CD4-positive, alpha-beta T cell (primary cell): ENCODE data around the gene RIGI. TPM values are rescaled to one million over a fixed set of nuclear protein-coding genes. Genes with fewer than 3 reads are reported as not detected.

ENCODE experiments used
- ATAC-seq: fragments of 200-7000 bp; cut with Tn5 transposase; one replicate; pipeline ENCODE4 v1.10.0; 2022; ENCODE audit warnings: mild to moderate bottlenecking; ENCODE audit not compliant: poor library complexity
- CTCF ChIA-PET: fragments of 350-600 bp; sonication (Branson Sonifier 250); formaldehyde crosslinking; loops from one replicate; lab custom pipeline; 2021; ENCODE audit warnings: antibody characterized with exemption, inconsistent platforms; lab: Charles Lee
- POLR2A ChIA-PET: fragments of 350-600 bp; sonication (Branson Sonifier 250); formaldehyde crosslinking; loops from one replicate; lab custom pipeline; 2021; ENCODE audit warnings: antibody characterized with exemption, inconsistent platforms; lab: Charles Lee
- DNase-seq, 14 experiments: peaks; one replicate each; pipeline ENCODE4 v3.0.0-alpha.2; 2013 to 2020; ENCODE audit warnings: mixed read lengths in 2 of 14
- H3K27ac ChIP-seq, 2 donors: one replicate each; pipeline versions ENCODE4 v1.5.1 to v1.7.0; 2013; ENCODE audit warnings: low read length in 2 of 2, low read depth in 1 of 2, mild to moderate bottlenecking in 1 of 2
- H3K27me3 ChIP-seq, 2 experiments: 1 replicate in 1 of 2; 2 replicates in 1 of 2; pipeline versions ENCODE4 v1.6.1 to v1.7.0; 2013; ENCODE audit warnings: low read length in 2 of 2, control low read depth in 1 of 2, mild to moderate bottlenecking in 1 of 2, moderate library complexity in 1 of 2; ENCODE audit not compliant: insufficient read depth in 2 of 2, control insufficient read depth in 1 of 2
- H3K36me3 ChIP-seq: one replicate; pipeline ENCODE4 v1.6.1; 2013; ENCODE audit warnings: low read length, control low read depth; ENCODE audit not compliant: insufficient read depth
- H3K4me1 ChIP-seq: one replicate; pipeline ENCODE4 v1.6.1; 2013; ENCODE audit warnings: low read length, control low read depth; ENCODE audit not compliant: insufficient read depth
- H3K4me3 ChIP-seq: one replicate; pipeline ENCODE4 v1.5.1; 2013; ENCODE audit warnings: mild to moderate bottlenecking, low read length, moderate library complexity
- H3K9me3 ChIP-seq, 2 experiments: 1 replicate in 1 of 2; 2 replicates in 1 of 2; pipeline versions ENCODE4 v1.6.1 to v1.7.0; 2013; ENCODE audit warnings: low read length in 2 of 2, mild to moderate bottlenecking in 2 of 2, control low read depth in 1 of 2, moderate library complexity in 1 of 2; ENCODE audit not compliant: control insufficient read depth in 1 of 2, insufficient read depth in 1 of 2
- H3K27ac Mint-ChIP-seq: one replicate; pipeline ENCODE4 v1.8.0; 2020; ENCODE audit warnings: mixed read lengths
- H3K27me3 Mint-ChIP-seq: one replicate; pipeline ENCODE4 v1.8.0; 2021; ENCODE audit warnings: mixed read lengths
- H3K36me3 Mint-ChIP-seq: one replicate; pipeline ENCODE4 v1.8.0; 2021; ENCODE audit warnings: low read depth, mixed read lengths
- H3K4me1 Mint-ChIP-seq: one replicate; pipeline ENCODE4 v1.8.0; 2021; ENCODE audit warnings: low read depth, mixed read lengths
- H3K4me3 Mint-ChIP-seq: one replicate; pipeline ENCODE4 v1.8.0; 2020; ENCODE audit warnings: mild to moderate bottlenecking, mixed read lengths
- H3K9me3 Mint-ChIP-seq: one replicate; pipeline ENCODE4 v1.8.0; 2020; ENCODE audit warnings: mixed read lengths
- intact Hi-C, 2 experiments: fragments of 100-400 bp; cut with DNase I in 1 of 2; cut with micrococcal nuclease in 1 of 2; formaldehyde crosslinking; loops; one replicate each; pipeline versions ENCODE4 v1.15.1 to v1.9.0; 2023 to 2025; cut with DNase I, micrococcal nuclease
- total RNA-seq, 174 experiments: library from RNA in 2 of 174; stranded (reverse) in 2 of 174; gene quantifications; one replicate each; pipeline ENCODE4 v1.2.3 and lab custom pipeline; 2021 to 2026
- TF ChIP-seq, protein P1 (sequence below): fragments of 200-600 bp; IDR thresholded peaks from one replicate; pipeline ENCODE4 v1.8.0; 2022; ENCODE audit warnings: antibody characterized with exemption, mild to moderate bottlenecking

The RIGI gene
- total RNA-seq, 2 experiments from 2014 or later, result 4.9 to 5.0 TPM

DNA sequence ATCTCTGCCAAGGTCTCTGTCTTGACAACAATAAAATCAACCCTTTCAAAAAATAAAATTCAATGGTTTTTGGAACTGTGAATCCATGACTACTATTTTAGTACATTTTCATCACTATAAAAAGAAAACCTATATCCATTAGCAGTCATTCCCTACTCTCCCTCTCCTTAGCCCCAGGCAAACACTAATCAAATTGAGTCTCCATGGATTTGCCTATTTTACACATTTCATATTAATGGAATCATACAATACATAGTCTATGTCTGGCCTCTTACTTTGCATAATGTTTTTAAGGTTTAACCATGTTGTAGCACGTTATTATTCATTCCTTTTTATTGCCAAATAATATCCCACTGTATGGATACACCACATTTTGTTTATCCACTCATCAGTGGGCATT lies 24.1 kb downstream of the RIGI start:
- no peak overlapping the region for H3K27ac Mint-ChIP-seq
- intact Hi-C loops, result no loop called here

GRCh38 chr9:32500768-32501167 lies 25.2 kb downstream of the RIGI start:
- POLR2A ChIA-PET, result no interaction called here
- TF ChIP-seq, protein P1, sequence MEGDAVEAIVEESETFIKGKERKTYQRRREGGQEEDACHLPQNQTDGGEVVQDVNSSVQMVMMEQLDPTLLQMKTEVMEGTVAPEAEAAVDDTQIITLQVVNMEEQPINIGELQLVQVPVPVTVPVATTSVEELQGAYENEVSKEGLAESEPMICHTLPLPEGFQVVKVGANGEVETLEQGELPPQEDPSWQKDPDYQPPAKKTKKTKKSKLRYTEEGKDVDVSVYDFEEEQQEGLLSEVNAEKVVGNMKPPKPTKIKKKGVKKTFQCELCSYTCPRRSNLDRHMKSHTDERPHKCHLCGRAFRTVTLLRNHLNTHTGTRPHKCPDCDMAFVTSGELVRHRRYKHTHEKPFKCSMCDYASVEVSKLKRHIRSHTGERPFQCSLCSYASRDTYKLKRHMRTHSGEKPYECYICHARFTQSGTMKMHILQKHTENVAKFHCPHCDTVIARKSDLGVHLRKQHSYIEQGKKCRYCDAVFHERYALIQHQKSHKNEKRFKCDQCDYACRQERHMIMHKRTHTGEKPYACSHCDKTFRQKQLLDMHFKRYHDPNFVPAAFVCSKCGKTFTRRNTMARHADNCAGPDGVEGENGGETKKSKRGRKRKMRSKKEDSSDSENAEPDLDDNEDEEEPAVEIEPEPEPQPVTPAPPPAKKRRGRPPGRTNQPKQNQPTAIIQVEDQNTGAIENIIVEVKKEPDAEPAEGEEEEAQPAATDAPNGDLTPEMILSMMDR, result no peak
- Mint-ChIP-seq H3K9me3 (no peaks in the 10 kb centered on the region), H3K36me3 (peaks cover 64% of the 10 kb centered on the region), H3K4me1 (peaks cover 14% of the 10 kb centered on the region), H3K27ac (no peak overlapping the region), H3K4me3 (no peak overlapping the region), H3K27me3 (no peaks in the 10 kb centered on the region)
- no peaks in the 10 kb centered on the region for H3K4me1 ChIP-seq
- CTCF ChIA-PET, result interaction anchor here (0.9 kb wide), 1 partner anchor 9 kb away, joined by 3 read pairs; no protein-coding TSS in a partner anchor
- intact Hi-C loops, result no loop called here
- no peak for DNase-seq
- ATAC-seq, result no peak
- H3K9me3 ChIP-seq, result no peaks in the 10 kb centered on the region
- peaks cover 54% of the 10 kb centered on the region for H3K36me3 ChIP-seq
- no peaks in the 10 kb centered on the region for H3K27me3 ChIP-seq
- H3K27ac ChIP-seq, result no peak overlapping the region
- H3K4me3 ChIP-seq, result no peak overlapping the region

More for the DNA sequence above, 24.1 kb downstream of the RIGI start:
- no peaks in the 10 kb centered on the region for H3K9me3 ChIP-seq
- H3K27ac ChIP-seq, result no peak overlapping the region
- no peaks in the 10 kb centered on the region for H3K27me3 ChIP-seq
- no peaks in the 10 kb centered on the region for H3K9me3 Mint-ChIP-seq
- H3K36me3 ChIP-seq, result peaks cover 45% of the 10 kb centered on the region
- DNase-seq (no peak), ATAC-seq (no peak)
- H3K4me3 ChIP-seq, result no peak overlapping the region
- H3K4me1 ChIP-seq, result no peaks in the 10 kb centered on the region
- TF ChIP-seq, protein P1, result no peak
- CTCF ChIA-PET, result no interaction called here
- no peak overlapping the region for H3K4me3 Mint-ChIP-seq
- POLR2A ChIA-PET, result no interaction called here
- H3K27me3 Mint-ChIP-seq, result no peaks in the 10 kb centered on the region
- peaks cover 53% of the 10 kb centered on the region for H3K36me3 Mint-ChIP-seq
- peaks cover 14% of the 10 kb centered on the region for H3K4me1 Mint-ChIP-seq

- intact Hi-C loops, result no loop called here
- no peaks in the 10 kb centered on the region for H3K27me3 Mint-ChIP-seq
- CTCF ChIA-PET, result interaction anchor here (1.2 kb wide), 1 partner anchor 11 kb away, joined by 3 read pairs; no protein-coding TSS in a partner anchor
Observed at GRCh38 chr9:32497921-32498320, 28.1 kb downstream of the RIGI start.

More at GRCh38 chr9:32497921-32498320, 28.1 kb downstream of the RIGI start:
- ATAC-seq (no peak), DNase-seq (no peak)
- peaks cover 78% of the 10 kb centered on the region for H3K36me3 Mint-ChIP-seq
- H3K4me1 Mint-ChIP-seq, result peaks cover 11% of the 10 kb centered on the region
- Histone ChIP-seq H3K27me3 (no peaks in the 10 kb centered on the region), H3K27ac (no peak overlapping the region), H3K4me3 (no peak overlapping the region), H3K9me3 (no peaks in the 10 kb centered on the region), H3K4me1 (no peaks in the 10 kb centered on the region), H3K36me3 (peaks cover 58% of the 10 kb centered on the region)
- TF ChIP-seq, protein P1, result no peak
- no peak overlapping the region for H3K27ac Mint-ChIP-seq
- H3K4me3 Mint-ChIP-seq, result no peak overlapping the region
- POLR2A ChIA-PET, result no interaction called here
- H3K9me3 Mint-ChIP-seq, result no peaks in the 10 kb centered on the region
